GM18517 (cell line): ENCODE results near the gene ZIC2.

Experiments
- ATAC-seq: cut with Tn5 transposase; IDR thresholded peaks from one replicate; pipeline ENCODE4 v1.9.1; 2021; ENCODE audit warnings: mild to moderate bottlenecking, moderate library complexity; ENCODE audit not compliant: unreplicated experiment

ZIC2 gene

DNA sequence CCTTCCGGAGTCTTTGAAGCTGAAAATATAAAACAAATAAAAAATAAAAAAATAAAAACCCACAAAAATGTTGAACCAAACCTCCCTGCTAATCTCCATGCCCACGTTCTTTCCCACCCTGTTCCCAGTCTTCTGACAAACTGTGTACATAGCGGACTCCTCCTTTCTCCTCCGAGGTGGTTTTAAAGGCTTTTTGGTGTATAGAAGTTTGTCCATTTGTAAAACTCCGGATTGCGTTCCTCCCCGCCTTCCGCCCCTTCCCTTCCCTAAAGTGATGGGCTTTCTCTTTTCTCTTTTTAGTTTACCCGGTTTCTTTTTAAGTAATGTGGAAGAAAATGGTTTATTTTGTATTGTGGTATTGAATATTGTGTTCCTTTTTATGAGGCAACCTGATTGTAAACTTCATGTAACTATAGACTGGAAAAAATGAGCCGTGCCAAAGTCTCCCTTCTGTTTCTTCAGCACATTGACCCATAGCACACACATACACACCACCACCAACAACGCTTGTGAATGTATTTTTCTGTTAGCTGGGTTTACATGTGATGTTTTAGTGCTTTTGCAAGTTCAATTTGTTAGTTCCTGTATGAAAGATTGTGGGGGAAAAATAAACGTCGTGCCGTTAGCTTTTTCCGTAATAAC lies 4.4 kb downstream of the ZIC2 start:
- ATAC-seq: no peak

DNA sequence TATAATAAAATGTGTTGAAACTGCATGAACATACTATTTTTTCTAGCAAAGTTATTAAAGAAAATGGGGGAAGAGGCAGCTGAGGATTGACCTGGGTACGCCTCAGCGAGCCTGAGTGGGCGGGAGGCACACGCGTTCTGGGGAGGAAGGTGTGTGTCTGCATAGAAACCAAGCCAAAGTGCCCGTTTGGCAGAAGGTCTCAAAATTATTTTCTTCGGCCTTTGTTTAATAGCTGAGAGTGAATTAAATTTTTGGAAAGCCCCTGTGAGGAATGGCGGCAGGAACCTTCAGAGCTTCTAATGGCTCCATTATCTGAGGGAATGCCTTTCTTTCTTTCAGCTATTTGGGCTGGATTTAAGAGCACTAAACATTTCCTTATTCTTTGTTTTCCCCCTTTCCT lies 5.2 kb downstream of the ZIC2 start:
- ATAC-seq: no peak

DNA sequence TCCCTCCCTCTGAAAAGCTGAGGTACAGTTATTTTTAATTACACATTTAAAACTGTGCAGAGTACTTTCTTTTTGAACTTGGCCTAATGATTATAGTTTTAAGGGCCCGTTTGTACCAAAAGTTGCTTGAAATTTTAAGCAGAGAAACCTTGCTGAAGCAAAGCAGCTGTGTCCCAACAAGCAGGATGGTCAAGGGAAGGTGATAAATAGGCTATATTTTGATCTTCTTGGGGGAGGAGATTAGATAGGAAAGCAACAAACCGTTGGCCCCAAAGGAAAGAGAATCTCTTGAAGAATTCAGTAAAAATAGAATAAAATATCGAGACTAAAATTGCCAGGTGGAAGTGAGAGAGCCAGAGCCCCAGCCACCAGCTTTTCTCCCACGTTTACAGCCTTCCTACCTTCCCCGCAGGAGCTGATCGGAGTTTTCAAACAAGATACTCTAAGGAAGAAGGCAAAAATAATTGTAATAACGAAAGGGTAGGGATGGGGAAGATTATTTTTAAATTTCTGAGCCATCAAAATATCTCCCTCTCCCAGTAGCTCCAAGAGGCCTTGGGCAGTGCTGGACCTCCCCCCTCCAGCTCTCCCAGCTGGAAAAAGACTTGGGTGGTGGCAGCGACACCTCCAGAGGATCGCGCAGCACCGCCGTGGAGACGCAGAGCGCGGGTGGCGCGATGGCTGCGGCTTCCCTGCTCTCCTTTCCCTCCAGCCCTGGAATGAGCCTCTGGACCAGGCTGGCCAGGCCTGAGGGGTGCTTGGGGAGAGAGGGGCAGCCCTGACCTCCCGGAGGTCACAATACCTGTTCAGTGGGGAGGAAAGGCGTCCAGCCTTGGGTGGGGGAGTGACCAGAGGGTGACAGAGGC lies 5.8 kb downstream of the ZIC2 start:
- no peak for ATAC-seq

DNA sequence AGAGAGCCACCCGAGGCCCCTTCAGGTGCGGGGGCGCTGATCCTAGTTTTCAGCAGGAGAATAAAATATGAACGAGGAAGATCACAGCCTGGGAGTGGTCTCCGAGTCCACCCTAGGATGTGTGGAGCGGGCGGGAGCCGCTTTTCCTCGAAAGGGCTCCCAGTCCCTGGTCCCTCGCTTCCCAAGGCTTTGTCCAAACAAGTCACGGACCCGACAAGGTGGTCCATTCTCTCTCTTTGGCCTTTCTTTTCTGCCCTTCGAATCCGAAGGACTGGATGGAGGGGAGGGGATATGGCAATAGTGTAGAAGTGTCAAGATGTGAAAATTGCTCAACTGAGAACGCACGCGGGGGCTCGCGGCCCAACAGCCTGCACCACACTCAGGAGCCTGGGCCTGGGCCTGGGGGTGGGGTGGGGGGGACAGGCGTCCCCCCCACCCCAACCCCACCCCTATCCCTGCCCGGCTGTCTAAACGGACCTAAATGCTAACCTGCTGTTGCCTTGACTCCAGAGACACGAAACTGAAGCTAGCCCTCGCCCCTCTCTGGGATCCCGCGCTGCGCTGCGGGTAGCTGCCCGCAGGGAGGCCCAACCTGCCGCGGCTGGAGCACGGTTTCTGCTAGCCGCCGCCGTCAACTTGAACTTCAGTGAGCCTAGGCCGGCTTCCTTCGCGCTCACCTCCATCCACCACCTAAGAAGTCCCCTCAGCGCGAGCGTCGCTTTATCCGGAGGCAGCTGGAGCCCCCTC lies 7.1 kb downstream of the ZIC2 start:
- no peak for ATAC-seq

DNA sequence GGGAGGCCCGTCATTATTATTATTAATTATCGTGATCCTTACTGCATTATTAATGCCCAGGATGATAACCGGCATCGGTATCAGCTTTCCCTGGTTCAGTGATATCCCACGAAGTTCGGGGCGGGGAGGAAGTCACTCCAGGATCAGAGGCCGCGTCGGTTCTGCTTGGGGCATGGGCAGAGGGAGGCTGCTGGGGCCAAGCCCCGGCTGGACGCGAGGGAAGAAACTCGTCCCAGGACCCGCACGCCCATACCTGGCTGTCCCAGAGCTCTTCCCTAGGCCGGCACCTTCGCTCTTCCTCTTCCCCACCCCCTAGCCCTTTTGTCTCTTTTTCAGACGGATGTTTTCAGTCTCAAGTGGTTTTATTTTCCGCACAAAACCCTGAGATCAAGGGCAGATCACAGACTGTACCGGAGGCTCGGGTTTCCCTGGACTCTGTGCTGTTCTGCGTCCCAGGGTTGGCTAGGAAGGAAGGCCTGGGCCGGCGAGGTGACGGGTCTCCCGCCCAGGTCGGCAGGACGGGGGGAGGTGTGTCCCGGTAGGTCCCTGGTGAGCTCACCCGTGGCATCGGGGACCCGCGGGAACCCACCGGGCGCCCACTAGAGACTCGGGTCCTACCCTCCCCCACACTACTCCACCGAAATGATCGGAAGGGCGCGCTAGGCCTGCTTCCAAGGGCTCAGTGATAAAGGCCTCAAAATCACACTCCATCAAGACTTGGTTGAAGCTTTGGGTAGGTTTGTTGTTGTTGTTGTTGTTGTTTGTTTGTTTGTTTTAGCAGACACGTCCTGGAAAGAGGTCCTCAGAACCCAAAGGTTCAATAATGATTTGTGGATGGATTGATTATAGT lies 7.9 kb downstream of the ZIC2 start:
- ATAC-seq: no peak

DNA sequence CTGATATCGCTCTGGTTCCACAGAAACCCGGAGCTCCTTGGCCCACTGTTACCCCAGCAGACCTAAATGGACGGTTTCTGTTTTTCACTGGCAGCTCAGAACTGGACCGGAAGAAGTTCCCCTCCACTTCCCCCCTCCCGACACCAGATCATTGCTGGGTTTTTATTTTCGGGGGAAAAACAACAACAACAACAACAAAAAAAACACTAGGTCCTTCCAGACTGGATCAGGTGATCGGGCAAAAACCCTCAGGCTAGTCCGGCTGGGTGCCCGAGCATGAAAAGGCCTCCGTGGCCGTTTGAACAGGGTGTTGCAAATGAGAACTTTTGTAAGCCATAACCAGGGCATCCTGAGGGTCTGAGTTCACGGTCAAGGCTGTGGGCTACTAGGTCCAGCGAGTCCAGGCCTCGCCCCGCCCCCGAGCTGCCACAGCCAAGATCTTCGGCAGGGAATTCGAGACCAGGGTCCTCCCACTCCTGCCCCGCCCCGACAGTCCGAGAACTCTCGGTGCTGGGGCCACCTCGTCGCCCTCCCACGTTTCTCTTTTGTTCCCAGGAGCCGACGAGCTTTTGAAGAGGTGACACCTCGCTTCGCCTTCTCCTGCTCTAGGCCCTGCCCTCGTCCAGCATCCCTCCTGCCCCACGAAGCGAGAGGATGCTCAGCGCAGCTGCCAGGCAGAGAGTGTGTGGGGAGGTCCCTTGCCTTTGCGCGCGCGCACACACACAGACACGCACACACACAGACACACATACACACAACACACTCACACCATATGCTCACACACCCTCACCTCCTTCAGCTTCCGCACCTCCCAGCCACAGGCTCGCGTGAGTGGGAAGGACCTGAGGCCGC lies 8.8 kb downstream of the ZIC2 start:
- no peak for ATAC-seq

DNA sequence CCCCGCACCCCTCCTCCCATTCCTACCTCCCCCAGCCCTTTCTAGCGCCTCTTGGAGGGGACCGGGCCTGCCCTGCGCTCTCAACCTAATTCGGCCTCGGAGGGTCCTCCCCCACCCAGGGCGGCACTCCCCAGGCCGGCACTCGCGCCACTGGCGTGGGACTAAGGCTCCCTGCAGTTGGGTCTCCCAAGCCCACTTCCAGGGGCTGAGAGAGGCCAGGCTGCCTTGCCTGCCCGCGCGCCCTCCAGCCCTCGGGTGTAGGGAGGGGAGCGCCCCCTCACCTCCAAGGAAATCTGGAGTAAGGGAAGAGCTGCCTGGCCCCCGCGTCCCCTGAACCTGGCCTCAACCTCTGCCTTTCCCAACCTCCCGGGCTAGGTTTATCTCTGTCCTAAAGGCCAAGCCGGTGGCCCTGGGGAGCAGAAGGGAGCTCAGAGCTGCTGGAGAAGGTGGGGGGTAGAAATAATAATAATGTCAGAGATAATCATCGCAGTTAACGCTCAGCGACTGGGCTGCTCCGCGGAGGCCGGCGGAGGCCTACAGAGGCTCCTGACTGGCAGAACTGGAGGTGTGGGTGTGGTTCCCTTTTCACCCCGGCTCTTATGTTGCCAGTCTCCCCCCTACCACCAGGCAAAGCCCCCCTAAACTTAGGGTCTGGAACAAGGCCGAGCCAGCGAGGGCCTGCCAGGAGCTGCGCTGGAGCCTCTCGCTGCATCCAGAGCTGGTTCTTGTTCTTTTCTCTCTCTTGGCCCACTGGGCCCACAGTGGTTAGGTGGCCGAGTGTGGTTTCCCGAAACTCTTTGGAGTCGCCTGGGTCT lies 9.6 kb downstream of the ZIC2 start:
- ATAC-seq: no peak

DNA sequence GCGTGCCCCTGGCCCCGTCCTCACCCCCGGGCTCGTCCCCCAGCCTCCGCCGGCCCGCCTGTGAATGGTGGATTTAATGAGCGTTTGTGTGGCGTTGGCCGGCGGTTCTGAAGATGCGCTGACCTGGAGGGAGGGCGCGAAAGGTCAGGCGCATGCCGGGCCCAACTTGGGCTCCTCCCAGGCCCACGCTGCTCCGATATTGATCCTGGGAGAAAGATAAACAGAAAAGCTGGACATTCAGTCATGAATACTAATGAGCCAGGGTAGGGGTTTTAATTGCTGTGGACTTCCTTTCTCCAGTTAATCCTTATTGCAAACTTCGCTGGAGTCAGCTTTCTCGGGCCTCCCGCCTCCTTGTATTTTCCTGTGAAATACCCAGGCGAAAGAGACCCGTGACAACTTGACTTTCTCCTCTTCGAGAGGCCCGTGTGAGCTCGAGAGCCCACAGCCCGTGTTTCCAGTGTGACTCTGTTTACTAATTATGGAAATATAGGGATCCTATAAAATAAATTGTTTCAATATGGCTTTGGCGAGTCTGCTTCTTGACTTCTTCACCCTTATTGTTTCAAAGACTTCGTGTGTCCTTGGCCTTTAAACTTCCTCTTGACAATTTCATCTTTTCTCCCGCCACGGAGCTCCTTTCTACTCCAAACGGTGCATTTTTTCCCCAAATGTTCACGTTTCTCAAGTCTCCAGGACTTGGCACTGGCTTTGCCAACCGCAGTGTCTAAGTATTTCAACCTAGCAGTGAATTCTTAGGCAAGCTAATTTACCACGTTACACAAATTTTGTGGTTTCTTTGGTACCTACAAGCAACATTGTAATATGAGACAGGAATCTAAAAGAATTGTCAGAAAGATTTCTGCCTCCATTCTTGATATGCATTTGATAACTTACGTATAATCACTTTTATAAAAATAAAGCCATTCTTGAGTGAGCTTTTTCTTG lies 10.5 kb downstream of the ZIC2 start:
- ATAC-seq: no peak

DNA sequence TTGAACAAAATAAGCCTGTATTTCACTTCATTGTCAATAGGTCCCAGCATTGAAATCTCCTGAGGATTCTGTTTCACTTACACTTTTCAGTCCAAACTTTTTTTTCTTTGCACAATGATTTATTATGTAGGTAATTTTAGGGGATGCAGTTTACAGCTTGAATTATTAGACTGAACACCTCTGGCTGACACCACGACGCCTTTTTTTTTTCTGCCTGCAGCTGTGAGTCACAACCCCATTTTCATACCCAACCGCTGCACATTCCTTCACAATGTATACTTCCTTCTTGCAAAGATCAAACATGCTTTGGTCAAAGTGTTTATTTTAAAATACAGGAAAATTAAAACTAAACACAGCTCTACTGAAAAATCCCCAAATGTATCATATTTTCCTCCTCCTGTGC lies 11.4 kb downstream of the ZIC2 start:
- no peak for ATAC-seq

DNA sequence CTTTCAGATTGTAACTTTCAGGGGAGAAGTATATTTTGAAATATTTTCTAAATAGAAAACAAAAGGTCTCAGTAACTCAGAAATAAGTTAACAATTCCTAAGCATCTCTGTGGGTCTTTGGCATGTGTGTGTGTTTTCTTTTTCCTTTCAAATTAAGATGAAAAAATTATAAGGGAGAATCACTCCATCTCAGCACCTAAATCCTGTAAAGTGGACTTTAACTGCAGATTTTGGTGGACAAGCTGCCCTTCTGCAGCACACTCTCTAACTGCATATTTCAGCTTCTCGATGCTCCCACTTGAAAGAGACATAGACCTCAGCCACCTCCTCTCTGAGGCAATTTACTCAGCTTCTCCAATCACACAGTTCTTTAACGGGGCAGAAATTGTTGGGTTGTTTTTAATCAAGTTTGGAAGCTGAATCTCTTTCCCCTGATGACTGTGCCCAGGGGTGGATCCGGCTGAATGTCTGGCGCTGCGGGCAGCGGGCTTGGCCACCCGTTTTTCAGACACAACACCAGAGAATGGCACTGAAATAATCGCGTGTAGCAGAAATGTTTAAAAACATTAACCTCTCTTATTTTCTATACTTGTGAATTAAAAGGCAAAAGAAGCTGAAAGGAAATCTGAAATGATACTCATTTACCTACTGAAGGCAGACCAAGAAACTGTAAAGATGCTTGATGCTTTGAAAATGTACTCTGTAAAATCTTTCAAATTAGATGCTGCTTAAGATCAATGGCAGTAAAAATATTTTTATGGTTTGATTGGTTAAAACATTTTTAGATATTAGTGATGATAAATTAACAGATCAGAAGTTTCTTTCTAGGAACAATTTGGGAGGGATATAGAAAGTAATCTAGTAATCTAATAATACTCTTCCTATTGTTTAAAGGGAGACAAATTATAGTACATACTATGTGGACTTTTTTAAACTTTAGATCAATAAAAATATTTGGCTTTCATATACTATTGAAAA lies 12.4 kb downstream of the ZIC2 start:
- no peak for ATAC-seq

DNA sequence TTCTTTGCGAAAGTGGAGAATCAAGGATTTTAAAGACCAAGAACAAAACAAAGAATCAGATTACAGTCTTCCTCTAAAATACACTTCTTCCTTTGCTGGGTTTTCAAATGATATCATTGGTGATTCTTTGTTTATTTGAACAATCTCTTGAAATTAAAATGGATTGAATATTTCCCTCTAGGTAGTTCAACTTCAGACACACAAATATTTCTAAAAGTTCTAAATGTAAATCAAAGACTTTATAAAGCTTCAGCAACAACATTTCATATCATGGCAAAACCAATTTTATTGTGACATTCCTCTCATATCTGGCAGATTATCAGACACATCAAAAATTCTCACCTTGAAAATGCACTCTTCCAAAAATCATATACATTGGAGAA lies 13.0 kb downstream of the ZIC2 start:
- no peak for ATAC-seq

DNA sequence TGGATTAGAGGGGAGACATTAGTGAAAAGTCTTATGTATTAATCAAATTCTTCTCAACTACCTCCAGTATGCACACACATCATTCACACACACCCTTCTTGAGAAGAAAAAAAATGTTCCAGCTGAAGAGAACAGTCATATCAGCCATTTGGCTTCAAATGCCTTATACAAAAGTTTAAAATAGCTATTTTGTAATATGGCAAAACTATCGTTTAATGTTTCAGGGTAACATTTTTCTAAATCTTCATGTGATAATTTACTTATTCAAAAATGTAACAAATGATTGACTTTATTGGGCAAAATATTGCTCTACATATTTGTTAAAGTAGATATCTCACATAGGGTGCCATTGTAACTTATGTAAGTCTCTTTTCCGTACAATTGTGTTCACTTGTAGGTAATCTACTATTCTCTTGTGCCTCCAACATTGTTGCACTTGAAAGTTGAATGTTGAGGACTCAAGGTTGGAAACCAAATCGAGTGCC lies 13.6 kb downstream of the ZIC2 start:
- no peak for ATAC-seq

DNA sequence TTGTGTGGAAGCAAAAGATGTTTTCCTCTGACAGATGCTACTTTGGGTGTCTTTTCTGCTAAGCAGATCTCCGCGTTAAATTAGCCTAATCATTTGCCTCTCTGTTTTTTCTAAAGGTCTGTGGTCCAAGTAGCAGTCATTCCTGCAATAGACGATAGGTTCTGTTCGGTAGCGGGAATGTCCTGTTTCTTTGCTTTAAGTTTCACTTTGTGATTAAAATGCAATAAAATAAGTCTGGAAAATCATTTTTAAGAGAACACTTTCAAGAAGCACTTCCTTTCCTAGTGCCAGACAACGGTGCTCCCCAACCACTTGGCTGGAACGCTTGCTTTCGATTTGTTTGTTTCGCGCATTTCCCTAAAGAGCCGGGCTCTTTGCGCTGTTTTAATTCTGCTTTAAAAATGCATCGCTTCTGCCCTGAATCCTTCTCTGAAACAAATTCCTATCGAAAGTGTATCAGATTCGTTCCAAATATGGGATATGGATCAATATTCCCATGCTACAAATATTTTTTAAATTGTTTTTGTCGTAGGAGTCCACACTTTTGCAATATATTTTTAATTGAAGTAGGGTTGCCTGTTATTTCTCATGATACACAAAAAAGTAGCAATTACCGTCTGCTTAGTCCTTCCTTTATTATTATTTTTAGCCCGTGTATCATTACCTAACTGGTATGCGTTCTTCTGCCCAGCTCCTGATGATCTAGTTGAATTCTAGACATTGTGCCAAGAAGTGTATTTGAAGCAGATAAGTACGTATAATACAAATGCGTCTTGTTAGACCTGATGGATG lies 14.2 kb downstream of the ZIC2 start:
- ATAC-seq: no peak

DNA sequence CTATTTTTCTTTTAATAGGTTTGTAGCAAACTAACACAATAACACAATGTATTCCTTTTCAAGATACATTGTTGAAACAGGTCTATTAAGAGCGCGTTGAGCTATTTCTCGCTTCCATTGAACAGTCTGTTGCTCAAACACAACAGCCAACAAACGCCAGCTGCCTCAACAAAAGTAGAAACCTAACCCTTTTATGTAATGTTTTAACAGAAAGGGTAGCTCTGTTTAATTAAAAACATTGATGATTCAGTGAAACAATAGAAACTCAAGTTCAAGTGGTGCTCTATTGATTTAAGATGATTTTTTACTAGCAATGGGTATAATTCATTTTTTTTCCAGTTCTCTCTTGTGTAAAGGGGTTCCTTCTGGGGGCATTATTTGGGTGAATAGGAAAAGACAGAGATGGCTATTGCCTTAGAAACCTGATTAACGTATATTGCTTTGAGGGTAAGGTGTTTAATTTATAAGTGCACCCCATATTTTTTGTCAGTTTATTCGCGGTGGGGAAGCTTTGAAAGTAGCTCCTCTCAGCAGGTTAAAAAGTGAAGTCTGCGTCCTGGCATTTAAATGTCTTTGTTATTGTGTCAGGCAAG lies 14.9 kb downstream of the ZIC2 start:
- no peak for ATAC-seq

DNA sequence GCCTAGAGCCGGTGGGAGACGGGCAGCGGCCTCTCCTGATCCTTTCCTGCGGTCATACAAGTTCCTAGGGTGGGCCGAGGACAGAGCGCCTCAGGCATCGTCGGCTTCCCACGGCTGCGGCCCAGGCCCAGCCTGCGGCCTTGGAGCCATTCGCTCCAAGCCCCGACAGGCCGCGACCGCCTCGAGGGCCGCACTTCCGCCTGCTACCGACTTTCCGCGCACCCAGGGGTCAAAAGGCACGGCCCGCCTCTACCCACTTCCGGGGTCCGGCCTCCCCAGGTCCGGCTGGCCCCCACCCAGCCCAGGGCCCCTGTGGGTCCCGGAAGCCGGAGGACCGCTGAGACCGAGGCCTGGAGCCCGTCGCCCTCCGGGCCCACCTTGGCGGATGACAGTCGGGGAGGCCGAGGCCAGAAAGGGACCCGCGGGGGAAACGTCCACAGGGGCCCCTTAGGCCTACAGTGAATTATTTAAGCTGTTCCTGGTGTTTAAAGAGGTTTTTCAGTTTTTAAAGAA lies 16.2 kb downstream of the ZIC2 start:
- ATAC-seq: no peak
